Measurements from ENCODE around the gene PARD3B.

PARD3B gene

GRCh38 chr2:204749319-204749718 lies 204.0 kb downstream of the PARD3B start:
- H3K4me3 ChIP-seq (ENCODE audit: low read depth, low read length): no peak overlapping the region
- no peak for TF ChIP-seq CTCF (IDR thresholded peaks at IDR 0.05; ENCODE audit: insufficient read depth, low read depth, low read length, missing control alignments)
- no peak for DNase-seq (ENCODE audit: low read depth)

DNA sequence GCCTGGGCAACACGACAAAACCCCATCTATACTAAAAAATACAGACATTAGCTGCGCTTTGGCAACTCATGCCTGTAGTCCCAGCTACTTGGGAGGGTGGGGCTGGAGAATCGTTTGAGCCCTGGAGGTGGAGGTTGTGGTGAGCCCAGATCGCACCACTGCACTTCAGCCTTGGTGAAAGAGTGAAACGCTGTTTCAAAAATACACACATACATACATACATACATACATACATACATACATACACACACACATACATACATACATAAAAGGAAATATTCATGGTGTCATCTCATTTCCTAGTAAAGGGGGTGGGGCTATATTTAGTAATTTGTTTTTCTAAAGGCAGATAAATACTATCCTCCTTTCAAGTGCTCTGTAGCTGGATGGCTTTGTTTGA lies 205.1 kb downstream of the PARD3B start:
- TF ChIP-seq CTCF (IDR thresholded peaks at IDR 0.05; ENCODE audit: insufficient read depth, low read depth, low read length, missing control alignments): no peak
- DNase-seq (ENCODE audit: low read depth): no peak

DNA sequence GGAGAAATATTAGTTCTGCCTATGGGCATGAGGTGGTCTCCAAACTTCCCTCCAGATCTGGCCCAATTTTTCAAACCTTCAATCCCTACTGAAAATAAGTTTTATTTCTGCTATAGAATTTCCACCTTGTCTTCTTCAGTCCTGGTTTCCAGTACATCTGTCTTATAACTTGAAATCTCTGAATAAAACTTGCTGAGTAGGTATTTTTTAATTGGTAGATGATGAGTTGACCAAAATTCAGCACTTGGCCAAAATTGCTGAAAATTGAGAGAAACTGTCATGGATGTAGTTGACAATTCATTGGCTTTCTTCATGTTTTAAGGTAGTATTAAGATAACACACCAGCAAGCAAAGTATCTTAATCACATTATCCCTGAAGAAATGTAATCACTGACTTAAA lies 206.2 kb downstream of the PARD3B start:
- DNase-seq (ENCODE audit: low read depth): no peak
- TF ChIP-seq CTCF (IDR thresholded peaks at IDR 0.05; ENCODE audit: insufficient read depth, low read depth, low read length, missing control alignments): no peak
- H3K4me3 ChIP-seq (ENCODE audit: low read depth, low read length): no peak overlapping the region

More for the DNA sequence above, 205.1 kb downstream of the PARD3B start:
- no peak overlapping the region for H3K4me3 ChIP-seq (ENCODE audit: low read depth, low read length)

- DNase-seq (ENCODE audit: low read depth): no peak
- H3K4me3 ChIP-seq (ENCODE audit: low read depth, low read length): no peak overlapping the region
Measured at GRCh38 chr2:204753841-204754240, 208.6 kb downstream of the PARD3B start.

DNA sequence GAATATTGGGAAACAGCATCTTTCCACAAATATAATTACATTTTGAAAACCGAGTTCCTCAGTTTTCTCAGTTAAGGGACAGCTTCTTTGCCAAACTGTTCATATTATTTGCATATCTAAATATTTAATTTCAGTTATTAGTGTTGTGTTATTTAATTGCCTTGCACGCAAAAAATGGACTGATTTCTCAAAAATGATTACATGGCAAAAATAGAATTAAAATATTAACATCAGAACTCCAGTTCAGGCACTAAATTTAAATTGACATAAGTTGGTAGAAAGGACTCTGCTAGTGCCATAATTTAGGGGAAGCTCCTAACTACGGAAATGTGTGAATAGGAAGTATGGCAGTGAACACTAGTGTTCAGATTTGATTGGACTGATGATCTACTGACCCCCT lies 209.6 kb downstream of the PARD3B start:
- no peak for TF ChIP-seq CTCF (IDR thresholded peaks at IDR 0.05; ENCODE audit: insufficient read depth, low read depth, low read length, missing control alignments)
- no peak for DNase-seq (ENCODE audit: low read depth)
- no peak overlapping the region for H3K4me3 ChIP-seq (ENCODE audit: low read depth, low read length)

More at GRCh38 chr2:204753841-204754240, 208.6 kb downstream of the PARD3B start:
- no peak for TF ChIP-seq CTCF (IDR thresholded peaks at IDR 0.05; ENCODE audit: insufficient read depth, low read depth, low read length, missing control alignments)

DNA sequence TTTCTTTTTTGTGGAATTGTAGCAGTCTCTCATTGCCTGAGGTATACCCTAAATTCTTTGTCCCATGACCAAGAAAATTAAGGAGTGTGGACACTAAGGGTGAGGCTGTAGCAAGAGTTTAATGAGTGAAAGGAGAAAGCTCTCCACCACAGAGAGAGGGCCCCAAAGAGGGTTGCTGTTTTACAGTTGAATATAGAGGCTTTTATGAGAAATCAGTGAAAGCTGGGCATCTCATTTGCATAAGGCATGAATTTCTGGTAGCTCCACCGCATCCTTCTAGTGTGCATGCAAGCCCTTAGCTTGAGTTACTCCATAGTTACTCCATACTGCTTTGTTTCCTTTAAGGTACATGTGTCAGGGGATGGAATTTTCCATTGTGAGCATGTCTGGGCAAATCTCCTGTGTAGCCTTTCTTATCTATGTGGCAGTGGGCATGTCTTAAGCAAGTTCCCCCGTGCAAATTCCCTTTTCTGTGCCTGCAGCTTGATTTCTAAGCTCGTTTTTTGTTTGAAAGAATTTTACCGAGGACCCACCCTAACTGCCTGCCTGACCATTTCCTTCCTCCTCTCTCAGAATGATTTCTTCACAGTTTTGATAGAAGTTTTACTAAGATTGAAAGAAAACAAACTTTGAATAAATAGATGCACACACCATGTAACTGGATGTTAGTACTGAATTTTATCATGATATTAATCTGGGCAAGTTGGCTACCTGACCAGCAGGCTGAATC lies 218.9 kb downstream of the PARD3B start:
- DNase-seq (ENCODE audit: low read depth): no peak
- H3K4me3 ChIP-seq (ENCODE audit: low read depth, low read length): no peak overlapping the region
- TF ChIP-seq CTCF (IDR thresholded peaks at IDR 0.05; ENCODE audit: insufficient read depth, low read depth, low read length, missing control alignments): no peak

GRCh38 chr2:204770735-204771134 lies 225.5 kb downstream of the PARD3B start:
- no peak for TF ChIP-seq CTCF (IDR thresholded peaks at IDR 0.05; ENCODE audit: insufficient read depth, low read depth, low read length, missing control alignments)
- no peak for DNase-seq (ENCODE audit: low read depth)
- no peak overlapping the region for H3K4me3 ChIP-seq (ENCODE audit: low read depth, low read length)

Data from GM12865 (cell line).